Heart left ventricle (tissue), 16 donors: ENCODE measurements around the gene HOXB13. TPM values are rescaled to one million over a fixed set of nuclear protein-coding genes. Genes with fewer than 3 reads are reported as not detected.

Experiments used
- ATAC-seq, 4 donors: fragments of 200-7000 bp; cut with Tn5 transposase; one replicate each; pipeline ENCODE4 v1.9.1; 2020 to 2022; ENCODE audit warnings: moderate library complexity in 4 of 4, mild to moderate bottlenecking in 3 of 4, moderate number of reproducible peaks in 1 of 4
- DNase-seq, 5 donors: peaks; one replicate each; pipeline ENCODE4 v3.0.0-alpha.2; 2020
- H3K27ac ChIP-seq, 12 donors: fragments of 200-600 bp; sonication (generic) in 4 of 12; one replicate each; pipeline versions ENCODE4 v1.5.0 to v1.8.0; 2016 to 2022; ENCODE audit warnings: mild to moderate bottlenecking in 2 of 12
- H3K27me3 ChIP-seq, 9 donors: fragments of 200-600 bp; sonication (generic) in 2 of 9; one replicate each; pipeline versions ENCODE4 v1.5.1 to v1.8.0; 2016 to 2022; ENCODE audit warnings: mild to moderate bottlenecking in 3 of 9
- H3K36me3 ChIP-seq, 9 donors: fragments of 200-600 bp; sonication (generic) in 2 of 9; one replicate each; pipeline versions ENCODE4 v1.5.0 to v1.8.0; 2018 to 2022; ENCODE audit warnings: mild to moderate bottlenecking in 2 of 9
- H3K4me1 ChIP-seq, 12 donors: fragments of 200-600 bp; sonication (generic) in 4 of 12; one replicate each; pipeline versions ENCODE4 v1.5.0 to v1.8.0; 2016 to 2022; ENCODE audit warnings: mild to moderate bottlenecking in 3 of 12
- H3K4me3 ChIP-seq, 12 donors: fragments of 200-600 bp; sonication (generic) in 4 of 12; one replicate each; pipeline versions ENCODE4 v1.5.0 to v1.8.0; 2017 to 2022; ENCODE audit warnings: mild to moderate bottlenecking in 9 of 12, moderate library complexity in 4 of 12
- H3K9me3 ChIP-seq, 12 donors: fragments of 200-600 bp; sonication (generic) in 4 of 12; one replicate each; pipeline versions ENCODE4 v1.5.0 to v1.8.0; 2016 to 2022; ENCODE audit warnings: mild to moderate bottlenecking in 1 of 12
- CTCF ChIP-seq, 12 donors: fragments of 200-600 bp; sonication (generic) in 4 of 12; IDR thresholded peaks; one replicate each; pipeline versions ENCODE4 v1.5.0 to v1.8.0; 2018 to 2022; ENCODE audit warnings: antibody characterized with exemption in 12 of 12, mild to moderate bottlenecking in 5 of 12
- POLR2A ChIP-seq, 2 donors: fragments of 450-650 bp; IDR thresholded peaks; one replicate each; pipeline ENCODE4 v1.6.1; 2017; ENCODE audit warnings: antibody characterized with exemption in 2 of 2, mild to moderate bottlenecking in 2 of 2, moderate library complexity in 2 of 2
- WGBS, 4 donors: extraction: QIAGEN DNeasy Blood & Tissue Kit in 2 of 4; methylation state at CpG; one replicate each; pipeline versions ENCODE4 v1.1.5 to v1.1.7; 2013 to 2018; 5-methylcytosine and 5-hydroxymethylcytosine counted together
- intact Hi-C, 10 donors: fragments of 100-400 bp; cut with DNase I; formaldehyde crosslinking; loops; one replicate each; pipeline versions ENCODE4 v1.11.1 to v1.14.2; 2022
- long read RNA-seq, 3 donors: library from polyadenylated mRNA; unstranded; transcript quantifications; one replicate each; pipeline ENCODE4 v2.0.0, GENCODE V29; 2020 to 2021
- polyA plus RNA-seq, 2 donors: library from polyadenylated mRNA; stranded (reverse); fragments of 200-250 nt; gene quantifications; one replicate each; pipeline ENCODE4 v1.2.3, GENCODE V29; 2013
- total RNA-seq, 9 donors: library from RNA; depleted of rRNA in 2 of 9; stranded (reverse); fragments of >200 nt in 2 of 9; fragmentation: NEBNext Ultra II Directional in 3 of 9; extraction: Animal tissue kit (Norgen Biotek cat#: 25700) in 3 of 9; gene quantifications; one replicate each; pipeline versions ENCODE4 v1.1.0 to v1.2.4, GENCODE V29; 2016 to 2023
- donor health status: ischemic (EF 13 %, LVEDD 7.1; RV severe dilation, severe dysfunction).
- donor health status: healthy with polysubstance abuse.
- donor health status: DM: no; HTN: yes; CAD: no.
- donor health status: DM: no; HTN: no; CAD: no.
- donor health status: ischemic (EF 25% LVEDD 6.9; RV normal size, moderate dysfunction).
- donor health status: ischemic (EF 25% LVEDD 5.7; RV mildly dilated, moderate dysfunction).
- donor health status: healthy.
- donor health status: DM: yes; HTN: yes; CAD: no.
- donor health status: ischemic (EF 35%, LVEDD 5.7; RV mildly dilated, moderate dysfunction).
- donor health status: nonischemic (EF 11% LVEDD 7.7; RV severe dilation, severe dysfunction).
- donor health status: DM: yes; HTN: yes; CAD: no.
- donor health status: PGD.
- donor health status: ischemic (EF 29% LVEDD 5.4; RV normal size, mild dysfunction).
- donor health status: nonischemic (EF 23%, LVEDD 6.1; RV moderate dilation, normal function).

HOXB13 gene
- total RNA-seq (not detected), polyA plus RNA-seq (not detected)
- long read RNA-seq, donor 1 = 0 reads
- long read RNA-seq, donor 2 = 0 reads
- long read RNA-seq, donor 3 = 0 reads

DNA sequence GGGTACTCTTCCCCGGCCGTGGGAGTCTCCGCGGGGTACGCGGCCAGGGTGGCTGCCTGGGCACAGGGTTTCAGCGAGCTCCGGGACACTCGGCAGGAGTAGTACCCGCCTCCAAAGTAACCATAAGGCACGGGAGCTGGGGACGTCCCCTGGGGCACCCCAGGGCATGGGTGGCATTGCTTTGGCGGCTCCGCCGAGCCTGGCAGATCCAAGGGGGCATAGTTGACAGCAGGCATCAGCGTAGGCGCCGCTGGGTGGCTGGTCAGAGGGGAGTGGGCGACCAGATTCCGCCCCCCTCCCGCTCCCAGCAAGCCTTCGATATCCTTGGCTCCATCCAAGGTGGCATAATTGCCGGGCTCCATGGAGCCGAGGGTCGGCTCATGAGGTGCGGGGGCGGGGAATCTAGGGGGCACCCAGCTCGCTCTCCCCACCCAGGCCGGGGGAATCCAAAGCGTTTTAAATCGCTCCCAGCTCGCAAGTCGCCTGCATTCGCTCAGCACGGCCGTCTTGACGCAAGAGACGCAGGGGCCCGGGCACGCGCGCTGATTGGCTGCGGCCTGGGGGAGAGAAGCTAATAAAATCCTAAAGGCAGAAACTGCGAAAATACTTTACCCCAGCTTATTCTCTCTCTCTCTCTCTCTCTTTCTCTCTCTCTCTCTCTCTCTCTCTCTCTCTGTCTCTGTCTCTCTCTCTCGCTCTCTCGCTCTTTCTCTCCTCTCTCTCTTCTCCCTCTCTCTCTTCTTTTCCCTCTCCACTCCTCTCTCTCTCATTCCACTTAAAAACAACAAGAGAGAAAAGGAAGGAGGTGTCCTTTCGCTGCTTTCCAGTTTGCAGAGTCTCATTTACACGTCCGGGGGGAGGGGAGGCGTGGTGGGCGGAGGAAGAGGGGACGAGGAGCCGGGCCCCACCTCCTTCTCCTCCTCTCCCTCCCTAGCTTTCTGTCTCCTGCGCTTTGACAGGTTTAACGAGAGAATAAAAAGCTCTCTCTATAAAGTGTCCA, at the start of gene HOXB13:
HOXB13 (minus strand) TSS at position 519 of the 1,000 bp plus-strand sequence; CDS start at position 362, 157 bp downstream.
- Histone ChIP-seq H3K9me3 (no peaks in the 10 kb centered on the region), H3K4me3 (peak within 1 kb of the TSS in 9 of 12 donors; percentile 13 to 29 (median 18)), H3K27me3 (peaks cover 71 to 100% (median 100%) of the 10 kb centered on the region in 9 donors), H3K36me3 (no peaks in the 10 kb centered on the region), H3K4me1 (peaks cover 0 to 42% (median 14%) of the 10 kb centered on the region in 12 donors), H3K27ac (no peak within 1 kb of the TSS)
- intact Hi-C loops = loop anchor here in 6 of 10 donors (5.0 to 10.0 kb wide), 4 partner anchors 64 to 276 kb away; no protein-coding TSS in a partner anchor
- ATAC-seq = no peak
- TF ChIP-seq CTCF (IDR thresholded peaks at IDR 0.05) = no peak
- no peak for TF ChIP-seq POLR2A (IDR thresholded peaks at IDR 0.05)
- no peak for DNase-seq
- WGBS, 4 donors = 3 to 5% (median 4%) methylated on average over 34 to 55 of the region's 55 CpGs

GRCh38 chr17:48776602-48777001, 48.1 kb upstream of the HOXB13 start:
- Histone ChIP-seq H3K4me3 (no peak overlapping the region), H3K9me3 (peaks cover 0 to 6% (median 0%) of the 10 kb centered on the region in 12 donors), H3K27ac (no peak overlapping the region), H3K36me3 (no peaks in the 10 kb centered on the region), H3K4me1 (no peaks in the 10 kb centered on the region), H3K27me3 (peaks cover 0 to 47% (median 6%) of the 10 kb centered on the region in 9 donors)
- TF ChIP-seq CTCF (IDR thresholded peaks at IDR 0.05) (no peak), POLR2A (IDR thresholded peaks at IDR 0.05) (no peak)
- intact Hi-C loops = no loop called here
- ATAC-seq = no peak
- DNase-seq = no peak

- intact Hi-C loops = no loop called here
- H3K36me3 ChIP-seq = no peaks in the 10 kb centered on the region
- WGBS, 4 donors = 87 to 91% (median 90%) methylated on average over 3 of the region's 3 CpGs
- peaks cover 0 to 6% (median 0%) of the 10 kb centered on the region in 12 donors for H3K9me3 ChIP-seq
- H3K4me3 ChIP-seq = no peak overlapping the region
- peaks cover 0 to 52% (median 18%) of the 10 kb centered on the region in 9 donors for H3K27me3 ChIP-seq
- ATAC-seq (no peak), DNase-seq (no peak)
- no peak overlapping the region for H3K27ac ChIP-seq
- TF ChIP-seq CTCF (IDR thresholded peaks at IDR 0.05) (no peak), POLR2A (IDR thresholded peaks at IDR 0.05) (no peak)
- H3K4me1 ChIP-seq = no peaks in the 10 kb centered on the region
Measured at GRCh38 chr17:48773245-48773644, 44.7 kb upstream of the HOXB13 start.

DNA sequence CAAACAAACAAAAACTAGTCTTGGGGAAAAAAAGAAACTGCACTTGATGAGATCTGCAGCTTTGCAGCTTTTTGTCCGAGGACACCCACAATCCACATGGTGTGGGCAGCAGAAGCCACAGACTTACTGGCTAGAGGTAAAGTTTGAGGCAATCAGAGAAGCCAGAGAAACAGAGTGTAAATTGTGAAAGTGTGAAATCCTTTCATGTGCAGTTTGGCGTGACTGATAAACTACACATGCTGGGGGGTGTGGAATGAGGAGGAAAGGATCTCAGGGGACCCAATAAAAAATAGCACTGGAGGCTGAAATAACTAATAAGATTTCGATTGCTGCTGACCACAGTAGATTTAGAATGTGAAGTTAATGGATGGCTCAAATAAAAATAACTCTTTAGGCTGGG, 42.4 kb upstream of the HOXB13 start:
- no peak overlapping the region for H3K27ac ChIP-seq
- no peaks in the 10 kb centered on the region for H3K36me3 ChIP-seq
- no peak for DNase-seq
- intact Hi-C loops = no loop called here
- peaks cover 0 to 3% (median 0%) of the 10 kb centered on the region in 12 donors for H3K9me3 ChIP-seq
- H3K4me1 ChIP-seq = no peaks in the 10 kb centered on the region
- H3K27me3 ChIP-seq = peaks cover 0 to 49% (median 18%) of the 10 kb centered on the region in 9 donors
- H3K4me3 ChIP-seq = no peak overlapping the region
- WGBS, 4 donors = 47 to 53% (median 50%) methylated on average over 3 of the region's 3 CpGs
- no peak for TF ChIP-seq CTCF (IDR thresholded peaks at IDR 0.05)
- no peak for TF ChIP-seq POLR2A (IDR thresholded peaks at IDR 0.05)
- no peak for ATAC-seq
